HG03571 (cell line): ENCODE results near the gene HBEGF.

Source experiments
- ATAC-seq: cut with Tn5 transposase; IDR thresholded peaks from one replicate; pipeline ENCODE4 v1.9.1; 2021; ENCODE audit not compliant: unreplicated experiment

Gene HBEGF

DNA sequence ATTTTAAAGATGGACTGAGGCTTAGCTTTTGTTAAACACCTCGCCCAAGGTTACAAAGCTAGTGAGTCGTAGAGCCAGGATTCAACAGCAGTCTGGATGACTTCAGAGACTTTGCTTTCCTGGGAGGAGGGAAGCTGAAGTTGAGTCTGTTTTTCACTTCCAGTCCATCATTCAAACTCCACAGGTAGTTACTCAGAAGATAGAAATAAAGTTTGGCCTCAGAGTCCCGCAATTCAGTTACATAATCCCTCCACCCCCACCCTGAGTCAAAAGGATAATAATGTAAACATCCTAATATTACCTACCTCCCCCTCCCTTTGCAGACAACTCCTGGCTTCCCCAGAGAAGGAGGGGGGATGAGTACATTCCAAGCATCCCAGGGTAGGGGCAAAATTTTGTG is 8.1 kb downstream of the HBEGF start:
- ATAC-seq, result no peak

DNA sequence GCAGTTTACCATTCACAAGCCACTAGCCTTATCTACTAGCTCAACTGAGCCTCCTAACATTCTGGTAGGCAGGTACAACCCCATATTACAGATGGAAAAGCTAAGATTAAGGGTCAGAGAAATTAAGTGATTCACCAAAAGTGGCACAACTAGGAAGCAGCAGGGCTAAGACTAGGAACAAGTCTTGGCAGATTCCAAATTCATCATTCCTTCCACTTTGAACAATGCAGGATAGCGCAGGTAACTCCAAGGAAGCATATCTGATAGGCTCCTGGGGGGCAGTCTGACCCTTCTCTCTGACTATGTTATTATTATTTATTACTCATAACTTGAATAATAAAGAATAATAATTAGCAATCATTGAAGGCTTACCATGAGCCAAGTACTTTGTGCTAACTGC is 8.5 kb downstream of the HBEGF start:
- ATAC-seq, result no peak

DNA sequence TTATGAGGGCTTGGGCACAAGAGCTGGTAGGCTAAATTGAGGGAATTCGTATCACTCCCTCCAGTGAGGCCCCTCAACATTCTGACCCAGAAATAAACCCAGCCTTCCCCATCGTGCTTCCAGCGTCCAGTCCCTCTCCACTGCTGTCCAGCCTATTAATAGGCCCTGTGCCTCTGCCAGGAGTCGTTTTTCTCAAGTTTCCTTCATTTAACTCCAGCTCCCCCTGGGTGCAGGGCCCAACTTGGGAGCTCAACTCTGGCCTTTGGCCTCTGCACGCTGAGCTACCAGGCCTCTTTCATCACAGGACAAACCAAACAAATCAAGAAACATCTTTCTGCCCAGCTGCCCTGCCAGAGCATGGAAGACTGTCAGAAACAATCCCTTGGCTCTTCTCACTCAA is 10.0 kb downstream of the HBEGF start:
- no peak for ATAC-seq

DNA sequence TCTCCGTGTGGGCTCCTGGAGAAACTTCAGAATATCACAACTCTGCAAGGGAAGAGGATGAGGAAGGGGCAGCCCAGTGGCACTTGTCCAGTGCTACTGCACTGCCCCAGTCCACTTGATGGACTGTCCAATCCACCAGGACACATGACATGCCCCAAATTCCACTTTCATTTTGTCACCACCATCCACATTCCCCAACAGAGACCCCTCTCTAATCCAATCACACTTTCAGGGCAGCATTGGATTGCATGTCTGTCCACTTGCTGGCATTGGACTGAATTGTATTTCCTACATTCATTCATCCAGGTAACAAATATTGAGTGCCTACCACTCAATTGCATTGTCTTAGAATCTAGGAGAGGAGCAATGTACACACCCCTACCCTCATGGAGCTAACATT is 14.8 kb downstream of the HBEGF start:
- no peak for ATAC-seq

DNA sequence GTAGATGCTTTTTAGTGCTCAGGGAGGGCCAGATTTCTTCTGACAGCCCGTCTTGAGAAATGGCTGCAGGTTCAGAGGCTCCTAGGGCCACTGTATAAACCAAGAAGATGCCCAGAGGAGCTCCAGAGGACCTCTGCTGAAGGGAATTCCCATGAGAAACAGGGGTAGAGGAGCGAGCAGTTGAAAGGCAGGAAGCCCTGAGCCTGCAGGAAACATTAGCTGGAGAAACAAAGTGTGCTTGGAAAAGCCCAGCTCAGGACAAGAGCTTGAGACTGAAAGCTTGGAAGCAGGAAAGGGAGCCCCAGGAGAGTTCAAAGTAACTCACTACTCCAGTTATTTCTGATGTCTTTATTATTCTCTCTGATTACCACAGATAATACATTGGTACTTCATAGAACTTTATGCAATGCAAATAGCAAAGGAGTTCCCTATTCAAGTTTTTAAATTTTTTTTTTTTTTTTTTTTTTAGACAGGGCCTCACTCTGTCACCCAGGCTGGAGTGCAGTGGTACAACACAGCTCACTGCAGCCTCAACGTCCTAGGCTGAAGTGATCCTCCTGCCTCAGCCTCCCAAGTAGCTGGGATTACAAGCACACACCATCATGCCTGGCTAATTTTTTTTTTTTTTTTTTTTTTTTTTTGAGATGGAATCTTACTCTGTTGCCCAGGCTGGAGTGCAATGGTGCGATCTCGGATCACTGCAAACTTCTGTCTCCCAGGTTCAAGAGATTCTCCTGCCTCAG is 16.5 kb downstream of the HBEGF start:
- ATAC-seq, result no peak

DNA sequence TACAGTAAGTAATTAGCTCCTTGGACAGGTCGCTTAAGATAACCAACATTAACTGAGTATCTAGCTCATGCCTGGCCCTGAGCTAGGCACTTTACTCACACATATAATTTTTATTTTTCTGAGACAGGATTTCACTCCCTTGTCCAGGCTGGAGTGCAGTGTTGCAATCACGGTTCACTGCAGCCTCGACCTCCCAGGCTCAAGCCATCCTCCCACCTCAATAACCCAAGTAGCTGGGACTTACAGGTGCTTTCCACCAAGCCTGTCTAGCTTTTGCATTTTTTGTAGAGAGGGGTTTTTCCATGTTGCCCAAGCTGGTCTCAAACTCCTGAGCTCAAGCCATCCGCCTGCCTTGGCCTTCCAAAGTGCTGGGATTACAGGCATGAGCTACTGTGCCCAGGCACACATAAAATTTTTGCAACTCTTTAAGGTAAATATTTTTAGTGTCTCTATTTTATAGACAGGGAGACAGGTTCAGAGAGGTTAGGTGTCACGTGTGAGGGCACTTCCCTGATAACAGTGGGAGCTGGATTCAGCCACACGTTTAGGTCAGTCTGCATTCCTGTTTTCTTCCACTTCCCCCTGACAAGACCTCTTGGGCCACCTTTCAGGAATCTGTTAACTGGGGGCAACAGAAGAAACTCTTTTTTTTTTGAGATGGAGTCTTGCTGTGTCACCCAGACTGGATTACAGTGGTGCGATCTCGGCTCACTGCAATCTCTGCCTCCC is 18.2 kb downstream of the HBEGF start:
- no peak for ATAC-seq

DNA sequence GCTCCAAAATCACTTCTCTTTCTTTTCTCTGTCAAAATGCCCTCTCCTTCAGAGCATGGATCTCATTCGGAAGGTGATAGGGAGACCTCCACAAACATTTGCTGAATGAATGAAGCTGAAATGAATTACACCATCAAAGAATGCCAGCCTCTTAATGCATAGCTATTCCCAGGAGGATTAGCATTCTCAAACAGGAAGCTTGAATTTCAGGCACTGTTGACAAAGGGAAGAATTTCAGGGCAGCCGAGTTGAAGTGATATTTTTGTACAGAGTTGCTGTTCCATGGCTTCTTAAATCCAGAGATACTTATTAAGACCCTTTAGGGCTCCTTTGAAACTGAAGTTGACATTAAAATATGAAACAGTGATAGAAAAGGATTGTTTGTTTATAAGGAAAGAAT is 18.8 kb downstream of the HBEGF start:
- no peak for ATAC-seq

DNA sequence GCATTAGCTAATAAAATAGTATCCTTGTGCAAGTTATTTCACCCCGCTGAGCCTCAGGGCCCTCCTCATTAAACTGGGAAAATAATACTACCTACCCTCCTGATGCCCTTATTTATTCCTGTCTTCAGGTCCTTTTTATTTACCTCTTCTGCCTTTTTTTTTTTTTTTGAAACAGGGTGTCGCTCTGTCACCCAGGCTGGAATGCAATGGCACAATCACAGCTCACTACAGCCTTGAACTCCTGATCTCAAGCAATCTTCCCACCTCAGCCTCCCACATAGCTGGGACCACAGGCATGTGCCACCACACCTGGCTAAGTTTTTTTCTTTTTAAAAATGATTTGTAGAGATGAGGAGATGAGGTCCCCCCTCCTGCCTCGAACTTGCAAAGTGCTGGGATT is 20.9 kb downstream of the HBEGF start:
- ATAC-seq, result no peak

DNA sequence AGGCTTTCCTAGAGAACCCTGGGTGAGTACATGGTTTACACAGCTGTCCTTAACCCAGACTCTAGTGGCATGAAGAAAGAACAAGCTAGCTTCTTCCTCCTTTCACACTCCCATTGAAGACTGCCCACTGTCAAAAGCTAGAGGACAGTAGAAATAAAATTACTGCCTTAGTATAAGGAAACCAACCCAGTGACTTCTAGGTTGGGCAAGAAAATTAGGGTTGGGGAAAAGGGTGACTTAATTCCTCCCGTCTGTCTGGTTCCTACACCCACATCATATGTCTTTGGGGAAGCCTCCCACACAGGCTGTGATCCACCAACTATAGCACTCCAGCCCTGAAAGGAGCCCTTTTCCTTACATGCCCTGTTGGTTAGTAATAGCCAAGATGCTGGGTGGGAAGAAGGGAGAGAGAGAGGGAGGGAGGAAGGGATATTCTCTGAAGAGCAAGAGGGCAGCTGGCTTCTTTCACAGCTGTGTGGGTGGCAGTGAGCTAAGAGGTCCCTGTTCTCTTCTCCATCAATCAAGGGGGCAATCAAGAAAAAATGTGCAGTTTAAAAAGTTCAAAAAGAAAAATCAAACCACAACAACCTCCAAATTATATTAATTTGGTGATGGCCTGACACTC is 21.7 kb downstream of the HBEGF start:
- no peak for ATAC-seq

DNA sequence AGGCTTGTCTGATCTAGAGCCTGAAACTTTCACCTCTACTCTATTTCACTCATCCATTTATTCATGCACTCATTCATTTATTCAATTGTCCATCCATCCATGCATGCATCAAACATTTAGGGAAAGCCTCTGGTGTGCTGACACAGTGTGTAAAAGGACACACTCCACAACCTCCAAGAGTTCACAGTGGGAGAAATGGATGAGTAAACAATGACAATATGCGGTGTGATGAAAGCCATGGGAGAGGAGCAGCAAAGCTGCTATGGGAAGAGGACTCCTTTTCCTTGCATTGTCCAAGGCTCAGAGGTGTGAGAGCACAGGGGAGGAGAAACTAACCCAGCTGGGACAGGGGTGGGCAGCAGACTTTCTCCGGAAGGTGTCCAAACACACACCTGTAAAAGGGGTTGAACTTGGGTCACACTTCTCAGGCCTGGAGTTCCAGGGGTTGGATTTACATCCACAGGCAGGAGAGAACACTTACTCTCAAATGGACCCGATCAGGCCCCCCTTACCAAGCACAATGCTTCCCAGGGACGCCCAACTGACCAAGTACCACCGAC is 22.3 kb downstream of the HBEGF start:
- ATAC-seq, result no peak

DNA sequence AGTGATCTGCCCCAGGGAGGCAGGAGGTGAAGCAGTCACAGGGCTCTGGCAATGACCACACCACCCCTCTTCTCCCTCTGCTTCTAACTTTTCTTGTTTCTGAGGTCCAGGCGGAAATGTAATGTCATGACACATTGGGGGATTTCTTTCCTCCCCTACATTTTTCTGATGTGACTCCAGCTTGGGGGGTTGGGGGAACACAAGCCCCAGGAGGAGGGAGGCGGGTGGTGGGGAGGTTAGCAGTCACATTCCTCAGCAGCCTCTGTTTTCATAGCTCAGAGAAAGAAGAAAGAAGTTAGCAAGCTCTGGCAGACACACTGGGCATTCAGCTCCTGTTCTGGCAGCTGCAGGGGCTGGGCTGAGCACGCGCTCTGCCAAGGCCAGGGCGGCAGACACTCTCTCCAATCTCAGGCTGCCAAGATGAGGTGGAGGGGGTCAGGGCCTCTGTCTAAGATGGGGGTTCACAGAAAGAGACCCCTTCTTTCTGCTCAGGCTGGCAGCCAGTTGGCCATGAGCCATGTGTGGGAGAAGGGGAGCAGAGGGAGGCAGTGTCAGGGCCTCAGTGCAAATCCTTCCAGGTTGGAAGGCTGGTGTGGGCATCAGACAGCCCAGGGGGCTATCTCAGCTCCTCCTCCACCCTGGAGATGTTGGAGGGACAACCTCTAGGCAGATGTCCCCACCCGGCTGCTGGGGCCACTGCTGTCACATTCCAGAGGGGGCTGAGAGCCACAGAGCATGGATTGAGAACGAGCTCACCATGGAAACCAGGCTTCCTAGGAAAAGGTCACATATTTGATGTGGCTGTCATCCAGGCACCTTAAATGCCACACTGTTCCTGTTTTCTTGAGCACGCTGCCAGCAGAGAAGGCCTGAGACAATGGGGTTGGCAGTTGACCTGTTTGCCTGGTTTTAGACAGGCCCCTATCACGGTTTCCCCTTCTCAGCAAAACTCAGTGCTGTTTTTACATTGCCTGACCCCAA is 23.4 kb downstream of the HBEGF start:
- ATAC-seq, result no peak

DNA sequence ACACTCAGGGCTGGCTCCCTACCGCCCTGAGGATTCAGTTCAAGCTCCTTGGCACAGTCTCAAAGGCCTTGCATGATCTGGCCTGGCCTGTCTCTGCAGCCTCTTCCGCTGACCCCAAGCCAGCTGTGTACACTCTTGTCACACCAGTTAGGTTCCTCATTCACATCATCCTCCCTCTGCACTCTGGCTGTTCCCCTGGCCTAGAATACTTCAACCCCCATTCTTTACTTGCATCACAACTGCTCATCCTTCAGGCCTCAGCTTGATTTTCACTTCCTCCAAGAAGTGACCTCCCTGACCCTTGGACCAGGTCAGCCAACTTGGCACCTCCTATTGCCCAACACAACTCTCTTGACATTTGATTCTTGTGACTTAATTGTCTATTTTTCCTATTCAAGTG is 24.6 kb downstream of the HBEGF start:
- no peak for ATAC-seq

DNA sequence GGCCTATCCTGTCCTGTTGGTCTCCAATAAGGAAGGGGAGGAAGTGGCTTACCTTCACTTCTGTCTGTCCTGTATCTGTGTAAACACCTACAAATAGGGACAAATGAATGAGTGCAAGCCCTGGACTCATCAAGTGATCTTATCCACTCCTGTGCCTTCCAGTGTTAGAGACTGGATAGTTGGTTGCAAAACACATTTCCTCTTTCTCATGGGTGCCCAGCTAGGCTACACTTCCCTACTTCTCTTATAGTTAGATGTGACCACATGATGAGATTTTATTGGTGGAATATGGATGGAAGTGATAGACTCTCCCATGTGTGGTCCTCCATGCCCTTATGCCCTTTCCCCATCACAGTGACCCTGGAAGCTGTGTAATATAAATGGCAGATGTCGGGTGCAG is 26.6 kb downstream of the HBEGF start:
- ATAC-seq, result no peak

DNA sequence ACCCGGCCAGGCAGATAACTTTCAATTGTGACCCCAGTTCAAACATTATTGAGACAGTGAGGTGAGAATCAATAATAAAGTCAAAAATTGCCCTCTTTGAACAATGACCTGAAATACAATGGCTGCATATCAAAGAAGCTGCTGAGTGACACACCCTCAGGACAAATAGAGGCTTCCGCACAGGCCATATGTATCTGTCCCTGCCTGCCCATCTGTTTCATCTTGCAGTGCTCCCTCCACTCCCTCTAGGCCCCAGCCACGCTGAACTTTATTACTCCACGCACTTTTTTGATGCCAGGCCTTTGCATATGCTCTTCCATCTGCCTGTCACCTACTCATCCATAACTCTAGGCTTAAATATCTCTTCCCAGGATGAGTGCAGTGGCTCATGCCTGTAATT is 27.6 kb downstream of the HBEGF start:
- no peak for ATAC-seq

DNA sequence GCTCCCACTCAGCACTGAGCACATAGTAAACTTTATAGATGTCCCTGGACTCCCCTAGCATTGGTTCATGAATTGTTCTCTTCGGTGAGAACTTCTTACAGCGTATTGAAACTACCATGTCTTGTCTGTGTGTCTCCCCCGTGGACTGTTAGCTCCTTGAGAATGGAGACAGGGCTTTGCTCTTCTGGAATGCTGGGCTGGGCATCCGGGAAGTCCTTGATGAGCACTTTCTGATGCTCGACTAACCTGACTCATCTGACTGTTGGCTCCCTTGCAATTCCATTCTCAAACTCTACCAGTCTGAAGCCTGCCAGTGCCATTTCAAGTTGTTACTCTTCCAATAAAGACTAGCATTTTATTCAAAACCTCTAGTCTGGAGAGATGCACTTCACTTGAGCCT is 28.5 kb downstream of the HBEGF start:
- ATAC-seq, result no peak

DNA sequence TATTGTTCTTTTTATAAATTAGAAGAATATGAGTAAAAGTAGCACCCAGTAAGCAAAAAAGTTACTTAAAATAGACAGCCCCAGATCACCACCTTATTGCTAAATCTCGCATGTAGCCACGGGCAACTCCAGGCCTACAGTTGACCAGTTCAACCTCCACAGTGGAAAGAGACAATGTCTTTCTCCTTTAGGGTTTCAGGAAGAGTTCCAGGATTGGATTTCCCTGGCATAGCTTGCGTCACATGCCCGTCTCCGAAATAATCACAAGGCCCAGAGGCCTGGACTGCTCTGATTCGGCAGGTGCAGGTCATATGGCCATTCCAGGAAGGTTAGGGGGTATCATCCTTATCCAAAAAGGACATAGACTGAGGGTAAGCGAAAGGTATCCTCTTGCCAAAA is 33.6 kb downstream of the HBEGF start:
- ATAC-seq, result no peak

DNA sequence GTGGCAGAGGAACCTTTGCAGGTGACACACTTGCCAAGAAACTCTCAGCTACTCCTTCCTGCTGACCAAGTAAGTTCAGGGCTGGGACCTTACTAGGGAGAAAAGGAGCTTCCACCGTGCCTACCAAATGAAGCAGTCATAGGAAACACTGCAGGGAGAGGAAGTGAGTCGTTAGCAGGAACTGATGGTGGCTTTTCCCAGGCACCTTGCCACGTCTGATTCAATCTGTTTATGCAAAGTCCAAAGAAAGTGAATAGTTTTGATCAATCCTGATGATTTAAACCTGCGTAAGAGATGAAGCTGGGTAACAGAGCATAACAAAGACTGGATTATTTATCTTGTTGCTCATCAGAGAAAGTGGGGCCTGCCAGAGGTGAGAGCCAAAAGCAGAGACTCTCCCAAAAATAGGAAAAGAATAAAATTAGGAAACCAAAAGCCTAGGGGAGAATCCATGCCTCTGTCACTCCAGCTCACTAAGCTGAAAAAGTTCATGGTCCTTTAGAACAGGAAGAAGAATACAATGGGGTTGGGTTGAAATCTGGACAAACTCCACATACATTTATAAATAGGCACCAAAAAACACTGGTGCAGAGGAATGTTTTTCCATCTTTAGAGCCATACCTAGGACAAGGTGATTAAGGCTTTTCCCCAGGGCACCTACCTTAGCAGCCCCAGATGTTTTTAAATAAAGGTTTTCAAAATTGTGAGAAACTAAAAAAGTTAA is 34.2 kb downstream of the HBEGF start:
- no peak for ATAC-seq

DNA sequence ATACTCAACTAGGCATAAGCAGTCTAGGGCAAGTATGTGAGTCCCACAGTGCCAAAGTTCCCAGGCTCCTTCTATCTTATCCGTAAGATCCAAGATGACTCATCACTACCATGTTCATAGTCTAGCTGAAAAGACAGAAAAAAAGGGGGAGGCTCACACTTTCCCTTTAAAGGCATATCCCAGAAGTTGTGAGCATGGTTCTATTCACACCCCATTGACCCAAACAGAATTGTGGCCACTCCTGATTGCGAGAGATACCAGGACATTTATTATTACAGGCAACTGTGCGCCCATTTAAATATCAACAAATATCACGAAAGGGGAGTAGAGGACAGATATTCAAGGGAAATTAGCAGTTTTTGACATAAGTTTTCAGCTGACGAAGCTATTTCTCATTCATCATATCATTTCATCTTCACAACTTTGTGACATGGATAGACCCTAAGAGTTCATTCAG is 35.4 kb downstream of the HBEGF start:
- no peak for ATAC-seq

DNA sequence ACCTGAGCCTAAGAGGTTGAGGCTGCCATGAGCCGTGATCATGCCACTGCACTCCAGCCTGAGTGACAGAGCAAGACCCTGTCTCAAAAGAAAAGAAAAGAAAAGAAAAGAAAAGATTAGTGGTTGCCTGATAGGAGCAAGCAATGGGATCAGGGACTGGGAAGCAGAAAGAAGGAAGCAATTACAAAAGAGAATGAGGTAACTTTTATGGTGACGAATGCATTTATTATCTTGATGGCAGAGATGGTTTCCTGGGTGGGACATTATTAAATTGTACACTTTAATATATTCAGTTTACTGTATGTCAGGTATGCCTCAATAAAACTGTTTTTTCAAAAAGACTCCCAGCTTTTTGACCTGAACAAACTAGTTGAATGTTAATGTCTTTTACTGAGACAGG is 36.0 kb downstream of the HBEGF start:
- ATAC-seq, result no peak

DNA sequence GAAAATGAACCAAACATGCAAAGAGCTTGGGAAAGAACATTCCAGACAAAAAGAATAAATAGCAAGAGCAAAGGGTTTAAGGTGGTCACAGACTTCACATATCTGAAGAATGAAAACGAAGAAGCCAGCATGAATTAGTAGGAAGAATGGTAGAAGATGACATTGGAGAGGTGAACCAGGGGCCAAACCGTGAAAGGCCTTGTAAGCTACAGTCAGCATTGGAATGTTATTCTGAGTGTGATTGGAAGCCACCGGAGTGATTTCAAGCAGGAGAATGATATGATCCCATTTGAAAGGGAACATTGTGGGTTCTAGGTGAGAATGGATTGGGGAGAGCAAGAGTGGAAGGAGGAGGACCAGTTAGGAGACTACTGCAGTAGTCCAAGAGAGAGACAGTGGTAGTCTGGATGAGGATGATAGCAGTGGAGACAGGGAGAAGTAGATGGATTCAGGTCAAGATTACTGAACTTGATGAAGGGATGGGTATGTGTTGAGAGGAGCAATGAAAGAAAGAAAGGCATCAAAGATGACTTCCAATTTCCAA is 36.6 kb downstream of the HBEGF start:
- no peak for ATAC-seq
